GM21390 (cell line): ENCODE measurements around the gene GPBP1.
"Not testable (repeated sequence)": the region's sequence is repeated elsewhere in the genome, so short reads cannot be mapped to it uniquely, and the experiment has no call there.

Experiments
- ATAC-seq: cut with Tn5 transposase; IDR thresholded peaks from one replicate; pipeline ENCODE4 v1.9.1; 2021; ENCODE audit not compliant: unreplicated experiment

GPBP1 gene

DNA sequence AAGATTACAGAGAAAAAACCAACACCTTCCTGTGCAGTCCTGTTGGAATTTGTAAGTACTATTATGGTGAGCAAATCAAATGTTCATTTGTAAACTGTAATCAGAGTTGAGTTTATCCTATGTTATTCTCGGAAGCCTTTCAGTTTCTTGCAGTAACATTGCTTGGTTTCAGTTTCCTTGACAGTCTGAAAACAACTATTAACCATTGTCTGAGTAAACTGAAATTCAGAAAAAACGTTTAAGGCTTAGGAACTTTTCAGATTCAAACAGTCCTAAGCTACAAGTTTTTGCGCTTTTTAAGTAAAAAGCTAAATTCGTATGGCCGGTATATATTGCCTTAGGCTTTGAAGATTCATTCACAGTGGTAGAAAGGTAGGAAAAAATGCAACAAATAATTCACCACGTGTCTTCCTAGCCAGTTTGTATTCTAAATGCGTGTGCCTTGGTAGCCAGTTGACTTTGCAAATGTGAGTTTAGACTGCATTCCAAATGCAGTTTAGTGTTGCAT is 2.5 kb downstream of the GPBP1 start:
- ATAC-seq, result no peak

DNA sequence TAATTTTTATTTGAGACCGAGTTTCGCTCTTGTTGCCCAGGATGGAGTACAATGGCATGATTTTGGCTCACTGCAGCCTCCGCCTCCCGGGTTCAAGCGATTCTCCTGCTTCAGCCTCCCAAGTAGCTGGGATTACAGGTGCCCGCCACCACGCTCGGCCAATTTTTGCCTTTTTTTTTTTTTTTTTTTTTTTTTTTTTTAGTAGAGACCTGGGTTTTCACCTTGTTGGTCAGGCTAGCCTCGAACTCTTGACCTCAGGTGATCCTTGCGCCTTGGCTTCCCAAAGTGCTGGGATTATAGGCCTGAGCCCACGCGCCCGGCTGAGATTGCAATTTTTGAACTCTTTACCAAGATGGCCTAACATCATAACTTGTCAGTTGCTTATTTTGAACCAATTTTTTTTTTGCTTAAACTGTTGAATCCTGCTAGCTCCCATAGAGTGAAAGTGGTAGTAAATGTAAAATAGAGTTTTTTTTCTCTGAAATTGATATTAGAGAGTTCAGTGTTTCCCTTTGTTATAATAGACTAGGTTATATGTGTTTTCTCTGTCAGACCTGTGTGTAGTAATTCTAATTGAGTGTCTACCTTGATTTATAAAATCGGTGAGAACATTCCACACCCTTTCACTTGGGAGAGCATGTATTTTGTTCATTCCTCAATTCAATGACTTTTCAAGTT is 3.8 kb downstream of the GPBP1 start:
- ATAC-seq, result no peak

DNA sequence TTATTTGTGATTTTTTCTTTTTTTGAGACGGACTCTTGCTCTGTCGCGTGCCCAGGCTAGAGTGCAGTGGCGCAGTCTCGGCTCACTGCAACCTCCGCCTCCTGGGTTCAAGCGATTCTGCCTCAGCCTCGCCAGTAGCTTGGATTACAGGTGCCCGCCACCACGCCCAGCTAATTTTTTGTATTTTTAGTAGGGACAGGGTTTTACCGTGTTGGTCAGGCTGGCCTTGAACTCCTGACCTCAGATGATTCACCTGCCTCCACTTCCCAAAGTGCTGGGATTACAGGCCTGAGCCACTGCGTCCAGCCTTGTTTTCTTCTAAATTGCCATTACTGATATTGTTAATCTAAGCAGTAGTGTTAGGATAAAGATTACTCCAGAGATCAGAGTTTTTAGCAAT is 4.4 kb downstream of the GPBP1 start:
- not testable (repeated sequence) for ATAC-seq

DNA sequence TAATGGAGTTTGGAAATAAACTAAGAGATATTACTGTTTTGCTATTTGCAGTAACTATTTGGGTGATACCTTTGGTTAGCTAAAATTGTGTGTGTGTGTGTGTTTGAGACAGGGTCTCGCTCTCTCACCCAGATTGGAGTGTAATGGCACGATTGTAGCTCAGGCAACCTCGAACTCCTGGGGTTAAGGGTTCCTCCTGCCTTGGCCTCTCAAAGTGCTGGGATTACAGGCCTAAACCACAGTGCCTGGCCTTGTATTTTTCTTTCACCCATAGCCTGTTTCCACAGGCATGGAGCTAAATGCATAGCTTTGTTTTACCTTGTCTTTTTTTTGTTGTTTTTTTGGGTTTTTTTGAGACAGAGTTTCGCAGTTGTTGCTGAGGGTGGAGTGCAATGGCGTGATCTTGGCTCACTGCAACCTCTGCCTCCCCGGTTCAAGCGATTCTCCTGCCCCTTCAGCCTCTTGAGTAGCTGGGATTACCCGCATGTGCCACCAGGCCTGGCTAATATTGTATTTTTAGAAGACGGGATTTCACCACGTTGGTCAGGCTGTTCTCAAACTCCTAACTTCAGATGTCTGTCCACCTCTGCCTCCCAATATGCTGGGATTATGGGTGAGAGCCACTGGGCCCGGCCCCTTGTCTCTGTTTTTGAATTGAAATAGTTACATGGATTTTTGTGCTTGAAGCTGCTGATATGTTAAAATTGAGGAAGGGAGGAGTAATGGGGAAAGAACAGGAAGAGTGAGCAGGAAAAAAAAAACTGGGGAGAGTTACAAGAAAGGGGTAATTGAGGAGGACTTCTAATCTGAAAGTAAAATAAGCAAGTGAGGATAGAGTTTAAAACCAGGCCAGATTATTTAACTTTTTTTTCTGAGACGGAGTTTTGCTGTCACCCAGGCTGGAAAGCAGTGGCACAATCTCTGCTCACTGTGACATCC is 5.7 kb downstream of the GPBP1 start:
- ATAC-seq, result no peak

DNA sequence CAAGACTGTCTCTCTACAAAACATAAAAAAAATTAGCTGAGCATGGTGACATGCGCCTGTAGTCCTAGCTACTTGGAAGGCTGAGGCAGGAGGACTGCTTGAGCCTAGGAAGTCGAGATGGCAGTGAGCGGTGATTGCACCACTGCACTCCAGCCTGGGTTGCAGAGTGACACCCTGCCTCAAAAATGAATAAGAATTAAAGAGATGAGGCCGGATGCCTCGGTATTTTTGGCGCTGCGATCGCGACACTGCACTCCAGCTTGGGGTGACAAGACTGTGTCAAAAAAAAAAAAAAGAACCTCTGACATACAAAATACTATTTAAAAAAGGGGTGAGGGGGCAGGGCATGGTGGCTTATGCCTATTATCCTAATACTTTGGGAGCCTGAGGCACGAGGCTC is 7.3 kb downstream of the GPBP1 start:
- ATAC-seq, result no peak

DNA sequence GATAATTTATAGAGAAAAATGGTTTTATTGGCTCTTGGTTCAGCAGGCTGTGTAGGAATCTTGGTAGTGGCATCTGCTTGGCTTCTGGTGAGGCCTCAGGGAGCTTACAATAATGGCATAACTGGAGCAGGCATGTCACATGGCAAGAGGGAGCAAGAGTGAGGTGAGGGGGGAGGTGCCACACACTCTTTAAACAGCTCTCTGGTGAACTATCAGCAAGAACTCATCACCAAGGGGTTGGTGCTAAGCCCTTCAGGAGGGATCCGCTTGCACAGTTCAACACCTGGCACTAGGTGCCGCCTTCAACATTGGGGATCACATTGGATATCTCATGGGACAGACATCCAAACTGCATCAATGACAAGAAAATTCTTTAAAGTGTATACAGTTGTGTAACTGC is 10.5 kb downstream of the GPBP1 start:
- ATAC-seq, result no peak

DNA sequence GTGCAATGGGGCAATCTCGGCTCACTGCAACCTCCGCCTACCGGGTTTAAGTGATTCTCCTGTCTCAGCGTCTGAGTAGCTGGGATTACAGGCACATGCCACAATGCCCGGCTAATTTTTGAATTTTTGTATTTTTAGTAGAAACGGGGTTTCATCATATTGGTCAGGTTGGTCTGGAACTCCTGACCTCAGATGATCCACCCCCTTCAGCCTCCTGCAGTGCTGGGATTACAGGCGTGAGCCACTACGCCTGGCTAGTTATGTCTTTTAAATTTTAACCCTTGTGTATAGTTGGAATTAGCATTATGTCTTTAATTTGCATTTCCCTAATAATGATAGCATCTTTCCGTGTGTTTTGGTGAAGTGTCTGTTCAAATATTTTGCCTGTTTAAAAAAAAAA is 11.5 kb downstream of the GPBP1 start:
- ATAC-seq, result no peak

DNA sequence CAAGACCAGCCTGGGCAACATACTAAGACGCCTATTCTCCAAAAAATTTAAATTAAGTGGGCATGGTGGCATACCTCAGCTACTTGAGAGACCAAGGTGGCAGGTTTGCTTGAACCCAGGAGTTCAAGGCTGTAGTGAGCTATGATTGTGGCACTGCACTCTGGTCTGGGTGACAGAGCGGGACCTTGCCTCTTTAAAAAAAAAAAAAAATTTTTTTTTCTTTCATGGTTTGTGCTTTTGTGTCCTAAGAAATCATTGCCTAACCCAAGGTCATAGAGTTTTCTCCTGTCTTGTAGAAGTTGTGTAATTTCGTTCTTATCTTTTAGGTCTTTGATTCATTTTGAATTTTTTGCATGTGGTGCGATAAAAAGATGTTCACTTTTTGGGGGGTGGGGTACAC is 12.3 kb downstream of the GPBP1 start:
- no peak for ATAC-seq

DNA sequence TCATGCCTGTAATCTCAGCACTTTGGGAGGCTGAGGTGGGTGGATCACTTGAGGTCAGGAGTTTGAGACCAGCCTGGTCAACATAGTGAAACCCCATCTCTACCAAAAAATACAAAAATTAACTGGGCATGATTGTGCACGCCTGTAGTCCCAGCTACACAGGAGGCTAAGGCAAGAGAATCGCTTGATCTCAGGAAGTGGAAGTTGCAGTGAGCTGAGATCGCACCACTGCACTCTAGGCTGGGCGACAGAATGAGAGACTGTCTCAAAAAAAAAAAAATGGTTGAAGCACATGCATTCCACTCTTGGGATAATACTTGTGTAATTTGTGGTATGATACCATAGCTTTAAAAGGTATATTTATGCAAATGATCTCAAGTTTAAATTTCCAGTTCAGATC is 14.1 kb downstream of the GPBP1 start:
- ATAC-seq, result not testable (repeated sequence)

DNA sequence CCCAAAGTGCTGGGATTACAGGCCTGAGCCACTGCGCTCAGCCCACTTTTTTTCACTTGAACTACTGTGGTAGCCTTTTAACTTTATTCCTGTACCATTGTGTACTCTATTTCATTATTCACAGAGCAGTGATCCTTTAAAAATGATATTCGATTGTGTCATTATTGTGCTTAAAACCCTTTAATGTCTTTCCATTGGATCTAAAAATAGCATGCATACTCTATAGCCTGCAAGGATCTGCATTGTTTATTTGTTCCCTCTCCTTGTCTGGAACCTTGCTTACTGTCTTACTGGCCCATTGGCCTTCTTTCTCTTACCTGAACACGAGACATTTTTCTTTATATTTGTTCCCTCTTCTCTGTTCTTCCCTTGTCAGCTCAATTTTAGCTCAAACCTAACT is 15.7 kb downstream of the GPBP1 start:
- no peak for ATAC-seq

DNA sequence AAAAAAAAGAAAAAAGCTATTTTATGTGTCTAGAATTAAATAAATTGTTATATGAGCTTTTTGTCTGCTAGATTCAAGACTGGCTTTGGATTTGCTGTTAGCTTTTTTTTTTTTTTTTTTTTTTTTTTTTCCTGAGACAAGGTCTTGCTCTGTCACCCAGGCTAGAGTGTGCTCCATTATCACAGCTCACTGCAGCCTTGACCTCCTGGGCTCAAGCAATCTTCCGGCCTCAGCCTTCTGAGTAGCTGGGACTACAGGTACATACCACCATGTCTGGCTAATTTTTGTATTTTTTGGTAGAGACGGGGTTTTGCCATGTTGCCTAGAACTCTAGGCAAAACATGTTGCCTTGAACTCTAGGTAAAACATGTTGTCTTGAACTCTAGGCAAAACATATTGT is 16.7 kb downstream of the GPBP1 start:
- no peak for ATAC-seq

DNA sequence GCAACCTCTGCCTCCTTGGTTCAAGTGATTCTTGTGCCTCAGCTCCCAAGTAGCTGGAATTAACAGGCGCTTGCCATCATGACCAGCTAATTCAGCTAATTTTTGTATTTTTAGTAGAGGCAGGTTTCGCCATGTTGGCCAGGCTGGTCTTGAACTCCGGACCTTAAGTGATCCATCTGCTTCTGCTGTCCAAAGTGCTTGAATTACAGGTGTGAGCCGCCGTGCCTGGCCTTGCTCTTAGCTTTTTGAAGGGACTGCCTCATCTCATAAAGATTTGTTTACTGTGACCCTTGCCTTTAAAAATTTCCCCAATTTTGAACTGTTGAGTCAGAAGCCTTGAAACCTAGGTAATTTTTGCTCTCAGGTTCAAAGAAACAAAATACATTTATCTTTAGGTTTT is 17.3 kb downstream of the GPBP1 start:
- ATAC-seq, result no peak

DNA sequence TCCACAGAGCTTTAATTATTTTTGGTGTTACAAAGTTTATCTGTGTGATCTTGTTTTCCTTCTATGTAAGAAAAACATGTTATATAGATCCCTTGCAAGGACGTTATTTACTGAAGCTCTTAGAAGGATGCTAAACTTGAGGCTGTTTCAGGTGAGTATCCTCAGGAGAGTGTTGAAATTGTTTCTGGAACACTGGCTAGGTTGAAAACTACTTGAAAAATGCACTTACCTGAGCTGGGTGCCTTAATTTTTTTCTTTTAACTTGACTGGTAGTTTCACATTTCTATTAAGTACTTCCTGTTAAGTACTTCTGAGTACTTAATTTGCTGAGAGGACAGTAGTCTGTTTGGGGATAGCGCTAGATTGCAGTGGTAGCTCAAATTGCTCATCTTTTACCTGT is 18.1 kb downstream of the GPBP1 start:
- ATAC-seq, result no peak

DNA sequence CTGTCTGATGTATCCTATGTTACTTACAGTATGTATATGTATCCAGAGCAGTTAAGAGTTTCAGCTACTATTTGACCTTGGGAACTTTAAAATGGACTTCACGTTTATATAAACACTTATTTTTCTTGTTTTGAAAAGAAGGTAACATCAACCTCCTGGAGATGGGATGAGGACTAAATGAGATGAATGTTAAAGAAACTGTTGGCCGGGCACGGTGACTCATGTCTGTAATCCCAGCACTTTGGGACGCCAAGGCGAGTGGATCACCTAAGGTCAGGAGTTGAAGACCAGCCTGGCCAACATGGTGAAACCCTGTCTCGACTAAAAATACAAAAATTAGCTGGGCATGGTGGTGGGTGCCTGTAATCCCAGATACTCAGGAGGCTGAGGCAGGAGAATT is 19.0 kb downstream of the GPBP1 start:
- ATAC-seq, result not testable (repeated sequence)

DNA sequence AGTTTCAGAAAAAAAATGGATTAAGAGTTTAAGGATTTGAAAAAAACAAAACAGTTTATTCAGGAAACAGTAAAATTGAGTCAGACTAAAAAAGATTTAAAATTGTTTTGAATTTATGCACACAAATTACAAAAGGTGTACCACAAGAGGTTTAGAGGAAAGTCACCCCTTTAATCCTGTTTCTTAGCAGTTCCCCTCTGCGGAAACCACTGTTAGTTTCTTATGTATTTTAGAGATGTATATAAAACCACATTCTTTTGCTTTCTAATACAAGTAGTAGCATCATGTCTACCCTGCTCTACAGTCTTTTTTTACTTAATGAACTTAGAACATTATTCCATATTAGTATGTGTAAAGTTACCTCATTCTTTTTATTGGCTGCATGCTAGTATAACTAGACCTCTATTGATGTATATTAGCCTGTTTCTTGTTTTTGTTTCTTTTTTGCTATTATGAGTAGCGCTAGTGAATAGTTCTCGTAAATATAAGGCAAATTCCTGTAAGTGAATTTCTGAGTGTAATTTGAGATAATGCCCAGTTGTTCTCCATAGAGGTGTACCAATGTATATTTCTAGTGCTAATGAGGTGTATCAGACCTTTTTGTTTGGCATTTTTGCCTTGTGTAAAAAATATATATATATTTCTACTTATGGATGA is 20.0 kb downstream of the GPBP1 start:
- no peak for ATAC-seq

DNA sequence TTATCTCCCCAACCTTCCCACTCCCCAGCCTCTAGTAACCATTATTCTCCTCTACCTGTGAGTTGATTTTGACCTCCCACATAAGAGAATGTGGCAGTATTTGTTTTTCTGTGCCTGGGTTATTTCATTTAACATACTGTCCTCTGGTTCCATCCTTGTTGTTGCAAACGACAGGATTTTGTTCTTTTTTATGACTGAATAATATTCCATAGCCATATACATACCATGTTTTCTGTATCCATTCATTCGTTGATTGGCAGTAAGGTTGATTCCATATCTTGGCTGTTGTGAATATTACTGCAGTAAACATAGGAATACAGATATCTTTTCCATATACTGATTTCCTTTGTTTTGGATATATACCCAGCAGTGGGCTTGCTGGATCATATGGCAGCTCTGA is 20.8 kb downstream of the GPBP1 start:
- no peak for ATAC-seq

DNA sequence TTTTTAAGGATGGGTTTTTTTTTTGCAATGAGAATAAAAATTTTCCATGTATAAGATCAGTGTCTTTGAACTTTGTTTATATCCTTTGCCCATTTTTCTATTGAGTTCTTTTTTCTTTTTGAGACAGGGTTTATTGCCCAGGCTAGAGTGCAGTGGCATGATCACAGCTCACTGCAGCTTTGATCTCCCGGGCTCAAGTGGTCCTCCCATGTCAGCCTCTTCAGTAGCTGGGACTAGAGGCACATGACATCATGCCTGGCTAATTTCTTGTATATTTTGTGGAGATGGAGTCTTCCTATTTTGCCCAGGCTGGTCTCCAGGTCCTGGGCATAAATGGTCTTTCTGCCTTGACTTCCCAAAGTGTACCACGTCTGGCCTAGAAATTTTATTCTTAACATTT is 21.2 kb downstream of the GPBP1 start:
- no peak for ATAC-seq

DNA sequence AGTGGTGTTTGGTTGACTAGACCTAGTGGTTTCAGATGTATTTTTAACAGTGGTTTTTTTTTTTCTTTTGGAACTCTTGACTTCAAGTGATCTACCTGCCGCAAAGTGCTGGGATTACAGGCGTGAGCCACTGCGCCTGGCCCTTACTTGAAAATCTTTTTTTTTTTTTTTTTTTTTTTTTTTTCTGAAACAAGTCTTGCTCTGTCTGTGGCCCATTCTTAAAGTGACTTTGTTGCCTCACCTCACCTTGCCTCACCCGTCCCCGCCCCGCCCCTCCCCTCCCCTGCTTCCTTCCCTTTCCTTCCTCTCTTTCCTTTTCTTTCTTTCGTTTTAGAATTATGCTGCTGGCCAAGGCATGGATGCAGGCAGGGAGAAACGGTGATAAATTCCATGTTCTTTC is 26.0 kb downstream of the GPBP1 start:
- ATAC-seq, result no peak

DNA sequence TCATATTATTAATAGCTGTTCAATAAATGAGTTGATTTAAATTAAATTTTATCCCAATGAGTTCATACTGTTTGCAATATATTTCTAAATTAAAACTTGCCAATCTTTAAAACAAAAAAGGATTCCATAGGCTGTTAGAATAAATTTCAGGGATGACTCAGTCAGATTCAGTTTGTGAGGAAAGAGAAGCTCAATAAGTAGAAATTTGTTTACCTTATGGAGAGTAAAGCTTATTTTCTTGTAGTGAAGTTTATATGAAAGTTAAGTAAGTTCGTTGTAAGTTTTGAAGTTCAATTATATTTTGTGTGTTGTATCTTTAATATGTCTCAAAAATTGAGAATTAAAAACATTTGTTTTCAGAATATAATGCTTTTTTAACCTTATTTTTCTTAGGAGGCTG is 29.0 kb downstream of the GPBP1 start:
- ATAC-seq, result no peak

DNA sequence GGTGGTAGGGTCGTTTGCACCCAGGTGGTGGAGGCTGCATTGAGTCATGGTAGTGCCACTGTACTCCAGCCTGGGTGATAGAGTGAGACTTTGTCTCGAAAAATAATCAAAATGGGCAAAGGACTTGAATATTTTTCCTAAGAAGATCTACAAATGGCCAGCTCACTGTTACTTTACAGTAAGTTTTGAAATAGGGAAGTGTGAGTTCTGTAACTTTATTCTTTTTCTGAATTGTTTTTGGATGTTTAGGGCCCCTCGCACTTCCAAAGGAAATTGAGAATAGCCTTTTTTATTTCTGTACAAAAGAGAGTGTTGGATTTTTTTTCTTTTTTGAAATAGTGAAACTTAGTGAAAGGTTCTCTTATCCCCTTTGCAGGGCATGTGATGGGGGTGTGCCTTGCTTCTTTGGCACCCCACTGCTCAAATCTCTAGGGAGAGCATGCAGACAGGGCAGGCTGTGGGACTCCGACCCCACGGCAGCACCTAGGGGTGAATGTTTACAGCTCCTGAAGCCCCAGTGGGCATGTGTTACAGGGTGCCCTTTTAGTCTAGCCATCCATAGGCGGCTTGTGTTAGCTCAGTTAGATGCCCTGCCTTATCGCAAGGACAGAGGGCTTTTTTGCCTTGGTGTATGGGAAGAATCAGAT is 33.3 kb downstream of the GPBP1 start:
- ATAC-seq, result no peak

DNA sequence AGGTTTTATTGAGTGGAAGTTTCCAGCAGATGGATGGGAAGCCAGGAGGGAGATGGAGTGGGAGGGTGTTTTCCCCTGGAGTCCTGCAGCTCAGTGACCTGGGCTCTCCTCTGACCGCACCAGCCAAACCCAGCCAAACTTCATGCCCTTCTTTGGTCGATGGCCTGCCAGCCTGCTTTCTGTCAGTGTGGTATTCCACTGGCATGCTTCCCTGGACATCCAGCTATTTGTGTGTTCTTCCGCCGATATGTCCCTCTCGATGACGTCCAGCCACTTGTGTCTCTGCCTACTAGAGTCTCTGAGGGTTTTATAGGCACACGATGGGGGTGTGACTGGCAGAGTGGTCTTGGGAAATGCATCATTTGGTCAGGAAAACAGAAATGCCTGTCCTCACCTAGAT is 33.8 kb downstream of the GPBP1 start:
- no peak for ATAC-seq
